ENCODE results near the gene RAB8B. TPM values are rescaled to one million over a fixed set of nuclear protein-coding genes. Genes with fewer than 3 reads are reported as not detected.
"Not testable (repeated sequence)": the region's sequence is repeated elsewhere in the genome, so short reads cannot be mapped to it uniquely, and the experiment has no call there.

The RAB8B gene
- total RNA-seq, 1 experiment from 2014 or later = 7.8 TPM

DNA sequence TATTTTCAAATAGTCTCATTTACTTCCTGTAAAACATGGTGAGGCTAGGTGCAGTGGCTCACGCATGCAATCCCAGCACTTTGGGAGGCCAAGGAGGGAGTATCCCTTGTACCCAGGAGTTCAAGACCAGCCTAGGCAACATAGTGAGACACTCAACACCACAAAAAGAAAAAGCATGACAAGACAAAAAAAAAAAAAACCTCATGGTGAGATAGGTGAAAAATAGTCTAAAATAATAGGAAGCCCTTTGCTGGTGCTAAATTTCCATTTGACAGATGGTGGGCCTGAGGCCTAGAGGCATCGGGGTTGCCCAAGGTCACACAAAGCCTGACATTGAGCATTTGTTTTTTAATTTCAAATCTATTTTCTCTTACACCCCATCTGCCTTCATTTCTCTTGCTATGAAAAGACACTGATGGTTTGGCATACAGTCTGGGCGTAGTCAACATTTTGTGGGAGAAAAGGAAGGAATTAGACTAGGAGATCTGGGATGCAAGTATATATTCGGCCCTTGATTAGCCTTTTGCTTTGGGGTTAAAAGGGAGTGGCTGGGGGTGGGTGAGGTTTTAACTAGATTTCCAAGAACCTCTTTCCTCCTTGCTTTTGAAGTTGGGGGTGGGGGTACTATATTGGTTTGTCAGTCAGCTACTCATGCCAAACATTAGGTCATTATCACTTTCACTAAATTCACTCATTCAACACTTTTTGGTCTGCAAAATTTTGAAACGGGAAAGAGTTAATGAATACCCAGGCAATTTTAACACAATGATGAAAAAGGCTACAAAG, 11.3 kb downstream of the RAB8B start:
- DNase-seq (ENCODE audit: low spot score) = no peak
- in situ Hi-C loops (cut with HindIII; ENCODE audit: low sequenced_read_pairs) = no loop called here

DNA sequence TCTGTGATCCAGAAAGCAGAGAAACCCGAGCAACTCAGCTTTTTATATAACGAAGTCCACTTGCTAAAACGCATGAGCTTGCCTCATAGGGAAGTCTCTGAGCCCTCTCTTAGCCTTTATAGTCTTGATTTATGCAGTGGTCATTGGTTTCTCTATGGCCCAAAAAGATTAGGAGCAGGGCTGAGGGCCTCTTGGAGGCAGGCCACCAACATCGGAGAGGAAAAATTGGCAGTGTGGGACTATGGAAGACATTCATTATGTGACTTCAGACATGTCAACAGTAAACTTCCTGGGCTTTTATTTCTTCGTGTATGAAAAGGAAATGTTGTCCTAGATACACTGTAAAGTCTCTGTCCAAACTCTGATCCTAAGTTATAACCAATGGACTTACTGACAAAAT, 13.5 kb downstream of the RAB8B start:
- no peak for DNase-seq (ENCODE audit: low spot score)
- in situ Hi-C loops (cut with HindIII; ENCODE audit: low sequenced_read_pairs) = no loop called here

DNA sequence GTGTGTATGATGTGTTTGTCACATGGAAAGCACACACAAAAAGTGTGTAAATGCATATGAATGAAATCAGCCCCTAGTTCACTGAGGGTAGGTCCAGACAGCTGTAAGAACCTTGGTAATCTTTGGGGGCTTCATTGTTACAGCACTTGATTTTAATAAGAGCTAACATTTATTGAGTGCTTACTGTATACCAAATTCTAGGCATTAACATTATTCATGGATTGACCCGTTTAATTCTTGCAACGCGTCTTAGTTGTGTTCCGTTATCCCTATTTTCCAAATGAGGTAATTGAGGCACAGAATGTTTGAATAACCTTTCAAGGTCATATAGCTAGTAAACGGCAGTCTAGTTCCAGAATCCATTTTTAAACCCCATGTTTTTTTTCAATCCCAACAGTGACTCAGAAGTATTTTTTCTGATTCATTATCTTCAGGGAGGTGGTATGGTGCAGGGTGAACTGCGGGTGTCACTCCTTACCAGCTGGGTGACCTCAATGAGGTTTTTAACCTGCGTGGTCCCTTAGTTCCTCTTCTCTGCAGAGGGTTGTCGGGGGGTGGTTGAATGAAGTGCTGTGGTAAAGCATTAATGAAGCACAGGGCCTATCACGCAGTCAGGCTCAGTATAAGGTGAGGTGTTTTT, 14.2 kb downstream of the RAB8B start:
- DNase-seq (ENCODE audit: low spot score) = no peak
- in situ Hi-C loops (cut with HindIII; ENCODE audit: low sequenced_read_pairs) = no loop called here

DNA sequence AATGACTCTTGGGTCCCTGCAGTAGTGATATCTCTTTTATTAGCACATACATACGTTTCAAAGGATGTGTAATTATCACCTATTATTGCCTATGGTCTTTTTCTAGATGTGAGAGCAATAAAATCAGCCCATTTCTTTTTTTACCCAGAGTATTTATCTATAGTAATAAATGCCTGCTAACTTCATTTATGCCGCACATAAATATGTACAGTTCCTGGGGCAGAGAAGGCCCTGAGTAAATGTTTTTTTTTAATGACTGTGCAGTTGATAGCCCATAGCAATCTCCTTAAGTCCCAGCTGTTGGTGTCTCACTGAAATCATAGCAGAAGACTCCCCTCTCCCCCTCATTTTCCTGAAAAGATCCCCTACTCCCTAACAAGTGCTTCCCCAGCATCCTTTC, 16.7 kb downstream of the RAB8B start:
- in situ Hi-C loops (cut with HindIII; ENCODE audit: low sequenced_read_pairs) = no loop called here
- DNase-seq (ENCODE audit: low spot score) = no peak

DNA sequence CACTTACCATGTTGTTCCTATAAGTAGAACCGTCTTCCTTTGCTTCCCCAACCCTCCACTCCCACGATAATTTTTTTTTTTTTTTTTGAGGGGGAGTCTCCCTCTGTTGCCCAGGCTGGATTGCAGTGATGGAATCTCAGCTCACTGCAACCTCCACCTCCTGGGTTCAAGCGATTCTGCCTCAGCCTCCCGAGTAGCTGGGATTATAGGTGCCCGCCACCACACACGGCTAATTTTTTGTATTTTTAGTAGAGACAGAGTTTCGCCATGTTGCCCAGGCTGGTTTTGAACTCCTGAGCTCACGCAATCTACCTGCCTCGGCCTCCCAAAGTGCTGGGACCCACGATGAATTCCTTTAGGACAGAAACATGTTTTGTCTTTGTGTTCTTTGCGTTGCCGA, 19.4 kb downstream of the RAB8B start:
- DNase-seq (ENCODE audit: low spot score); in situ Hi-C loops (cut with HindIII; ENCODE audit: low sequenced_read_pairs): not testable (repeated sequence)

DNA sequence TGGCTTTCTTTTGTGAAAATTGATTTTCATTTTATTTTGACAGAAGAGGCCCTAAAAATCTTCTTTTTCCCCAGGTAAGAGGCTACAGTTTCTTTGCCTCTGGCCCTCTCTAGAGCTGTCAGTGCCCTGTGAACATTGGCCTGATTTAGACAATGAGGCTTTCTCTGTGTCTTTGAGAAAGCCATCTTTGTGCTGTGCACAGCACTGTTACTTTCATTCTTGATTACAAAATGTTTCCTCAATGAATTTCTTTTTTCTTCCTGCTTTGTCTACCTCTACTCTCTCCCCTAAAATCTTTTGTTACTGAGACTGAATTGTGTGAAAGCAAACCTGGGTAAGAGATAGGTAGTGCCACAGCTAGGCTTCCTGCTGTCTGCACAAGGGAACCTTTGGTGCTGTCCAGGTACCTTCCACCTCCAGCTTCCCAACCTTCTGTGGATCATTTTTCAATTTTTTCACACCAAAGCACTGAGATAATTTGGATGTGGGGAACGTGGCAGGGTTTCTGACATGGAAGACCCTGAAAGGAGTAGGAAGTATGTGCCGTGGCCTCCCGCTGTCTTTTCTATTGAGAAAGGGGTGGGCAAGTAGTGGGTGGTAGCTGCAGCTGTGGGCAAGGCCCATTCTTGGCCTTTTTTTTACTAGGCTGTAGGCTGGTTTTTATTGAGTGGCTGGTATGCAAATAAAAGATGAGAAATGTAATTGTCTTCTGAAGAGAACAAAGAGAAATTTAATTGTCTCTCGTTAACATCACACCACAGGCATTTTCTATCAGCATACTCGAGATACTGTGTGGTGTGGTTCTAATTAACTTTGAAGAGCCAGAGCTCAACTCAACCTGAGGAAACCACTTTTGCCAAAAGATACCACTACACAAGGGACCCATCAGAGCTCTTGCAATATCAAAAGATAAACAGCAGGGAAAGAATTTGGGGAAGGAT, 21.0 kb downstream of the RAB8B start:
- in situ Hi-C loops (cut with HindIII; ENCODE audit: low sequenced_read_pairs) = no loop called here
- DNase-seq (ENCODE audit: low spot score) = no peak

DNA sequence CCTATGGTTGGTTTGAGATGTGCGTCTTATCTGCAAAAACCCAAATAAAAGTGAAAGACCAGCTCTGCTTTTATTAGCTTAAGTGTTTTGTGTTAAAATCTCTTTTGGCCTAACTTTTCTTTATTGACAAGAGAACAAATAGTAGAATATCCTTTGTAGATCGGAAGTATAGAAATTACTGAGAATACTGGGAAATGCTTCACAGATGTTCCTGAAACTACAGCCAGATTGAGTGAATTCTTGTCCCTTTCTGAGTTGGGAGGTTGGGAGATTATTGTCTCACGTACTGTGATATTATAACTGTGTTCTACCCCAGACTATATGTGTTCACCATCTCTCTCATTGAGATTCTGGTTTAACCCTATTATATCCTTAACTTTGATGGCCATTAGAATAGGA, 21.7 kb downstream of the RAB8B start:
- no peak for DNase-seq (ENCODE audit: low spot score)
- in situ Hi-C loops (cut with HindIII; ENCODE audit: low sequenced_read_pairs) = no loop called here

DNA sequence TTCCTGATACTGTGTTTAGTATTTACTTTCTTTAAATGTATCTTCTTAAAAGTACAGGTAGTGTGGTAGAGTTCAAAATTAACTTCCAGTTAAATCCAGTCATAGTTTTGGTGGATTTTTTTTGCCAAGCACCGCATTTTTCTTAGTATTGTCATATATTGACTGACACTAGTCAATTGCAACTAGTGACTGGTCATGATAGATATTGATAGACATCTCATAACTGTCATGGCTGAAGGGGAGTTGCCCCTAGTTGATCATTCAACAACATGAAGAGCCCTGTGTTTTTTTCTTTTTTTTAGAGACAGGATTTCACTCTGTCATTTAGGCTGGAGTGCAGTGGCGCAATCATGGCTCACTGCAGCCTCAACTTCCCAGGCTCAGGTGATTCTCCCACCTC, 22.1 kb downstream of the RAB8B start:
- in situ Hi-C loops (cut with HindIII; ENCODE audit: low sequenced_read_pairs) = no loop called here
- no peak for DNase-seq (ENCODE audit: low spot score)

DNA sequence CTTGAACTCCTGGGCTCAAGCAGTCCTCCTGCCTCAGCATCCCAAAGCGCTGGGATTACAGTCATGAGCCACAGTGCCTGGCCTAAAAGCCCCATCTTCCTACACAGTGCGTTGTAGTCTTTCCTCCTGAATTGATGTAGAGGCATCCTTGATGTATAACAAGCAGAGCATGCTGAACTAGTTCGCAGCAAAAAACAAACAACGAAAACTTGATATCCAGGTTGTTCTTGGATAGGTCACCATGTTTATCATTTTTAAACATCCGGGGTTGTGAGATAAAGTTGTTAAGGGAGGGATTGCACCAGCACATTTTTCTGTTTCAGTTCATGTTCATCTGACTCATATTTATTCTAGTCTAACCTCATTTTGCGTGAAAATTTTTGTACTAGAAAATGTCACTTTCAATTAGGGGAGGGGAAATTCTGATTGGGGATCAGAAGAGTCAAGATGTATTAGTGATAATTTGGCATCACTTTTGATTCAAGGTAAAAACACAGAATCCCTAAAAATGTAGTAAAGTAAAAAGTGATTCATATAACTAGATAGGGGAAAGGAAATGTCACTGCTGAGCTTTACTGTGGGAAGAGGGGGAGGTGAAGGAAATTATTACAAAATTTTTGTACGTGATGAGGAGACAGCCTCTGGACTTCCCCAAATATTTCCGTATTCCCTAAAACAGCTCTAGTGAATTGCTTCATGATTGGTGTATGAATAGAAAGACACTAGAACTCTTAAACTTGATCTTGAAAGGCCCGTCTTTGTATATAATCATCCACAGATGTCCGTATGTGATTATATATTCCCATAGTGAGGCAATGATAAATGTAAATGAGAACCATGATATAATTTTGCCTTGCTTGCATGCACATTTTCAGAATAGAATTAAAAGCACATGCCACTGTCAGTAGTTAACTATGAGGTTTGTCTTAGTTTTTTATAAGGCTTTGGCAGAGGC, 22.9 kb downstream of the RAB8B start:
- no peak for DNase-seq (ENCODE audit: low spot score)
- in situ Hi-C loops (cut with HindIII; ENCODE audit: low sequenced_read_pairs) = no loop called here

DNA sequence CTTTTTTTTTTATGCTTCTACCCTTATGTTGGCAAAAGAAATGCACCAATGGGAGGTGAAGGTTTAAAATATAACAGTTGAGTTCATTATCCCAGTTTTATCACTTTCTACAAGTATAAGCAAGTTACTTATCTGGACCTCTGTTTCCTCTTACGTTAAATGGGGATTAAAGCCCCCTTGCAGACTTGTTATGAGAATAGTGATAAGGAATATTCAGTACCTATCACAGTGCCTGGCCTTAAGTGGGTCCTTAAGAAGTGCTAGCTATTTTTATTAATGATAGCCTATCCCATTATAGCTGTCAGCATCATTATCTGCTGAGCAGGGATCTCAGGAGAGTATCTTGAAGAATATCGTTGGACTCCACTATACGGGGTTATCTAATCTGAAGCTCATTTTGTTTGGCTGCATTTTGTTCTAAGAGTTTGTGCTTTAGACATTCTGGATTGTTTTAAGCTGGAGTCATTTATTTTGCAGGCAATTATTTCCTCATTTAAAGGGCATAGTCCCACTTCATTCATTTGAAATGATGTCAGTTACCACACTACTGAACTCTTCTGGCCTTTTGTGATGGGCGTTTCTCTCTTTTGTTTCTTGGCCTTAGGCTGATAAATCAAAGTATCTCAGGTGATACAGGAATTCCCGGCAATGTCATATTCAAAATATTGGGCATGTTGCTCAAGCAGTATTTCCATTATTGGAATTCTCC, 28.8 kb downstream of the RAB8B start:
- in situ Hi-C loops (cut with HindIII; ENCODE audit: low sequenced_read_pairs) = no loop called here
- DNase-seq (ENCODE audit: low spot score) = no peak

DNA sequence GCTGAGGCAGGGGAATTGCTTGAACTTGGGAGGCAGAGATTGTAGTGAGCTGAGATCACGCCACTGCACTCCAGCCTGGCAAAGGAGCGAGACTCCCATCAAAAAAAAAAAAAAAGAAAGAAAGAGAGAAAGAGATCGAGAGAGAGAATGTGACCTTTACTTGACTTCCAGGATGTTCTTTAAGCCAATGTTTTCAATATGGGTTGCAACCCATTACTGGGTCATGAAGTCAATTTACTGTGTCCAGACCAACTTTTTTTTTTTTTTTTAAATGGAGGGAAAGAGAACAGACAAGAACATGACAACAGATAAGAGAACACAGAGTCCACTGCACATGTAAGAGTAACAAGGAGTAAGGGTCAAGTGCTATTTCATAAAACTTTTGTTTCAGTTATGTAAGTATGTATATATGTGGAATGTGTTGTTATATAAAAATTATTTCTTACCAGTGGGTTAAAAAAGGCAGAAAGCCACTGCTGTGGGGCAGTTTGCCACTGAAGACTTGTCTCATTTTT, 29.8 kb downstream of the RAB8B start:
- in situ Hi-C loops (cut with HindIII; ENCODE audit: low sequenced_read_pairs) = no loop called here
- DNase-seq (ENCODE audit: low spot score) = no peak

DNA sequence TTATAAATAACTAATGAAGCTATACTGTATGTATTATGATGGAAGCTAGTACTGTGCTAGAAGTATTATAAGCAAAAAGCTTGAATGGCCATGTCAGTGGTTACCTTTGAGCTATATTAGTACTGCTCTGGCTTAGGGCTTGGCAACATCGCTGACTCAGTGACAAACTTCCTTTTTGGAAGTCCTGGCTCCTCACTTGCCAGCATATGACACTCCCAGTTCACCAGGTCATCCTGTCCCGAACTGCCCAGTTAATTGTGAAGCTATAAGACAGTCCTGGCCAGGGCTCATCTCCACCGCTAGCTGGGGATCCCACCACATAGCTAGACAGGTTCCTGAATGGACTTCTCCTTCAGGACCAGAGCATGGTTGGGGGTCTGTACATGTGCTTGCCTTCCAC, 31.9 kb downstream of the RAB8B start:
- no peak for DNase-seq (ENCODE audit: low spot score)

DNA sequence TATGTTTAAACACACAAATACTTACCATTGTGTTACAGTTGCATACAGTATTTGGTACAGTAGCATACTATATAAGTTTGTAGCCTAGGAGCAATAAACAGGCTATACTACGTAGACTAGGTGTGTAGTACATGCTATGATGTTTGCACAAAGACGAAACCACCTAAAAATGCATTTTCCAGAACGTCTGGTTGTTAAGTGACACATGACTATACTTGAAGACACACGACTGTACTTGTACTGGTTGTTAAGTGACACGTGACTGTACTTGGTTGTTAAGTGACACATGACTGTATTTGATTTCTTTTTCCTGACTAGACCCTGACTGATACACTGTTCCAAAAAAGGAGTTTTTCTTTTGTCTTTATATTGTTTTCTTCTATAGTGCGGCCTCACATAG, 34.1 kb downstream of the RAB8B start:
- no peak for DNase-seq (ENCODE audit: low spot score)
- in situ Hi-C loops (cut with HindIII; ENCODE audit: low sequenced_read_pairs) = no loop called here

More for the DNA sequence above, 31.9 kb downstream of the RAB8B start:
- in situ Hi-C loops (cut with HindIII; ENCODE audit: low sequenced_read_pairs) = no loop called here

DNA sequence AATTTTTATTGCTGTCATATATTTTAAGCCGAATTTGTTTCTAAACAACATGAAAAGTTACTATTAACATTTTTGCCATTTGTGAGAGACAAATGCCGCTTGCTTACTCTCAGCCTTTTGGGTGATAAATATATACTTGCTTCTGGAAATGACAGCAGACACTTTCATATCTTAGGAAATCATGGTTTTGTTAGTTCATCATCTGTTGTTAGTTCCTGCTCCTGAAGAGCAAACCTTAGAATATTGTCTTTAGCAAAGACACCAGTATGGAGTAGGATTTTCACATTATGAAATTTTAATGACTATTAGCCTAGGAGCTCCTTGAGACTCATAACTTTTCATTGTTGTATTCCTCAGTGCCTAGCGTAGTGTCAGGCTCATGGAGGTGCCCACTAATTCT, 36.0 kb downstream of the RAB8B start:
- DNase-seq (ENCODE audit: low spot score) = no peak
- in situ Hi-C loops (cut with HindIII; ENCODE audit: low sequenced_read_pairs) = no loop called here

DNA sequence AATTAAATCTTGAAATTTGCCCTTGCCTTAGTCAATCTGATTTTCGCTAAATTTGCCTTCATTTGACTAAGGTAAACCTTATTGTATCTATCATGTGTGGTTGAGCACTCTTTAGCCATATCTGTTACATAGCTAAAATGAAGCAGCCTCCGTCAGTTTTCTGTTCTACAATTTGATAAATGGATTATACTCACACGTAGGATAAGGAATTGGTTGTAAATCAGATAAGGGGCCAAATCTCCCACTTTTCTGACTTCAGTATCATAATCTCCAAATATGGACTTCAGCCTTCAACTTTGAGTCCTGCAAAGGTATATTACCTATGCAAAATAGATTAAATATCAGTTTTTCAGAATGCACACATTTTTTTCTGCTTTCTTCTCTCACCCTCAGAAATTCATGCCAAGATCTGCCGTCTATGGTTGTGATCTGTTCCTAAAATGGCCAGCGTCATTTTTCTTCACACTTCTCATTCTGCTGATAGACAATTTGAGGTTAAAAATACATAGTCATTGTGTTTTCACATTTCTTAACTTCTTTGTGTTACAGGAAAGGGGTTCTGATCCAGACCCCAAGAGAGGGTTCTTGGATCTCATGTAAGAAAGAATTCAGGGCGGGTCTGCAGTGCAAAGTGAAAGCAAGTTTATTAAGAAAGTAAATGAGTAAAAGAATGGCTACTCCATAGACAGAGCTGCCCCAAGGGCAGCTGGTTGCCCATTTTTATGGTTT, 36.9 kb downstream of the RAB8B start:
- in situ Hi-C loops (cut with HindIII; ENCODE audit: low sequenced_read_pairs) = no loop called here
- DNase-seq (ENCODE audit: low spot score) = no peak

DNA sequence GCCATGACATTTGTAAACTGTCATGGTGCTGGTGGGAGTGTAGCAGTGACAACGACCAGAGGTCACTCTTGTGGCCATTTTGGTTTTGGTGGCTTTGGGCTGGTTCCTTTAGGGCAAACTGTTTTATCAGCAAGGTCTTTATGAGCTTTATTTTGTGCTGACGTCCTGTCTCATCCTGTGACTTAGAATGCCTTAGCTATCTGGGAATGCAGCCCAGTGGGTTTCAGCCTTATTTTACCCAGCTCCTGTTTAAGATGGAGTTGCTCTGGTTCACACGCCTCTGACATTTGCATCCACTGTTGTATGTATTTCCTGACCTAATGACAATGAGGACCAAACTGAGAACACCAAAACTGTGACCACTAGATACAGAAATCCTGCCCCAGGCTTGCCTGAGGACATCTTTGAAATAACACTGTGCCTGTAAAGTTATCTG, 37.6 kb downstream of the RAB8B start:
- in situ Hi-C loops (cut with HindIII; ENCODE audit: low sequenced_read_pairs) = no loop called here

DNA sequence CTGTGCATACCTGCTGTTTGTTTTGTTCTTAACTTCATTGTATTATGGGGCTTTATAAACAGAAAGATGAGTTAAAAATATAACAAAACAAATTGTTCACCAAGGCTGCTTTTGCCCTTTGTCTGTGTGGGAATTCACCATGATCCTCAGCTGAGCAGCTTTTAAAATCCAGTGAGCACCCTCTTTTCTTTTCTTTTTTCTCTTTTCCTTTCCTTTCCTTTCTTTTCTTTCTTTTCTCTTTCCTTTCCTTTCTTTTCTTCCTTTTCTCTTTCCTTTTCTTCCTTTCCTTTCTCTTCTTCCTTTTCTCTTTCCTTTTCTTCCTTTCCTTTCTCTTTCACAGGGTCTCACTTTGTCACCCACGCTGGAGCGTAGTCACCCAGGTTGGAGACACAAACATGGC, 38.3 kb downstream of the RAB8B start:
- in situ Hi-C loops (cut with HindIII; ENCODE audit: low sequenced_read_pairs) = no loop called here

More for the DNA sequence above, 37.6 kb downstream of the RAB8B start:
- DNase-seq (ENCODE audit: low spot score) = no peak

More for the DNA sequence above, 38.3 kb downstream of the RAB8B start:
- DNase-seq (ENCODE audit: low spot score) = no peak
